HFFc6 (cell line): ENCODE results near the gene RBP7. TPM values are rescaled to one million over a fixed set of nuclear protein-coding genes. Genes with fewer than 3 reads are reported as not detected.
"Not testable (repeated sequence)": the region's sequence is repeated elsewhere in the genome, so short reads cannot be mapped to it uniquely, and the experiment has no call there.

Experiments used
- DNase-seq: peaks from one replicate; pipeline ENCODE4 v3.0.0-alpha.2; 2018
- H3K27ac Mint-ChIP-seq: 2 replicates; pipeline ENCODE4 v1.8.0; 2020; ENCODE audit warnings: mild to moderate bottlenecking, mixed read lengths
- H3K27me3 Mint-ChIP-seq: 2 replicates; pipeline ENCODE4 v1.8.0; 2021; ENCODE audit warnings: mild to moderate bottlenecking, moderate library complexity, mixed read lengths; ENCODE audit not compliant: insufficient read depth
- H3K36me3 Mint-ChIP-seq: 2 replicates; pipeline ENCODE4 v1.8.0; 2021; ENCODE audit warnings: low read depth, mixed read lengths
- H3K4me1 Mint-ChIP-seq: 2 replicates; pipeline ENCODE4 v1.8.0; 2020; ENCODE audit warnings: low read depth, mixed read lengths
- H3K4me3 Mint-ChIP-seq: 2 replicates; pipeline ENCODE4 v1.8.0; 2020; ENCODE audit warnings: mild to moderate bottlenecking, moderate library complexity, mixed read lengths
- H3K9me3 Mint-ChIP-seq: 2 replicates; pipeline ENCODE4 v1.8.0; 2020; ENCODE audit warnings: mild to moderate bottlenecking, mixed read lengths
- CTCF ChIP-seq: fragments of 200-600 bp; sonication (generic); IDR thresholded peaks from 2 replicates; pipeline ENCODE4 v1.5.0; 2021; ENCODE audit warnings: antibody characterized with exemption, mild to moderate bottlenecking
- total RNA-seq, 6 experiments: library from RNA; stranded (reverse); fragmentation: NEBNext Ultra II Directional; extraction: Animal tissue kit (Norgen Biotek cat#: 25700); gene quantifications; 2 replicates in 1 of 6; 3 replicates in 5 of 6; pipeline ENCODE4 v1.2.3, GENCODE V29; 2021

RBP7 gene
- total RNA-seq, 6 experiments from 2014 or later: 0.37 to 0.76 (median 0.47) TPM; not detected in 2

- H3K9me3 Mint-ChIP-seq: no peaks in the 10 kb centered on the region
- H3K27me3 Mint-ChIP-seq: peaks cover 1% of the 10 kb centered on the region; the same call in 1 of the 2 replicates
- no peak overlapping the region for H3K4me3 Mint-ChIP-seq
- H3K27ac Mint-ChIP-seq: no peak overlapping the region
- no peak for TF ChIP-seq CTCF
- H3K4me1 Mint-ChIP-seq: peaks cover 27% of the 10 kb centered on the region
- DNase-seq: no peak
- no peaks in the 10 kb centered on the region for H3K36me3 Mint-ChIP-seq
These were observed 25.6 kb downstream of the RBP7 start for GRCh38 chr1:10022656-10023055.

GRCh38 chr1:10025354-10025753 lies 28.3 kb downstream of the RBP7 start:
- DNase-seq: no peak
- H3K4me3 Mint-ChIP-seq: no peak overlapping the region
- H3K27me3 Mint-ChIP-seq: peaks cover 1% of the 10 kb centered on the region; the same call in 1 of the 2 replicates
- no peaks in the 10 kb centered on the region for H3K9me3 Mint-ChIP-seq
- H3K4me1 Mint-ChIP-seq: peaks cover 20% of the 10 kb centered on the region
- H3K27ac Mint-ChIP-seq: no peak overlapping the region
- TF ChIP-seq CTCF: no peak
- no peaks in the 10 kb centered on the region for H3K36me3 Mint-ChIP-seq

- Mint-ChIP-seq H3K36me3 (no peaks in the 10 kb centered on the region), H3K9me3 (no peaks in the 10 kb centered on the region), H3K27me3 (no peaks in the 10 kb centered on the region; the same call in 1 of the 2 replicates), H3K4me1 (peaks cover 27% of the 10 kb centered on the region), H3K4me3 (no peak overlapping the region), H3K27ac (no peak overlapping the region)
- no peak for TF ChIP-seq CTCF
- no peak for DNase-seq
These were observed 30.0 kb downstream of the RBP7 start for GRCh38 chr1:10027027-10027426.

- DNase-seq, H3K27ac Mint-ChIP-seq, H3K9me3 Mint-ChIP-seq, H3K27me3 Mint-ChIP-seq, H3K4me3 Mint-ChIP-seq, H3K36me3 Mint-ChIP-seq: not testable (repeated sequence)
- peaks cover 31% of the 10 kb centered on the region for H3K4me1 Mint-ChIP-seq
These were observed 32.0 kb downstream of the RBP7 start for GRCh38 chr1:10028956-10029500.

GRCh38 chr1:10031461-10031860 lies 34.4 kb downstream of the RBP7 start:
- DNase-seq: peak; percentile 83
- H3K27ac Mint-ChIP-seq: peak overlapping the region; percentile 45

More at GRCh38 chr1:10031461-10031860, 34.4 kb downstream of the RBP7 start:
- TF ChIP-seq CTCF: no peak
- Mint-ChIP-seq H3K27me3 (no peaks in the 10 kb centered on the region; the same call in 1 of the 2 replicates), H3K9me3 (no peaks in the 10 kb centered on the region), H3K36me3 (no peaks in the 10 kb centered on the region), H3K4me3 (no peak overlapping the region), H3K4me1 (peaks cover 43% of the 10 kb centered on the region)
